Stimulated activated naive CD4-positive, alpha-beta T cell treated with Interleukin-2 at 50 U/mL for 16 hours (primary cell): ENCODE results near the gene RNASE1.

Source experiments
- DNase-seq: peaks from one replicate; lab custom pipeline; 2025; lab: John Stamatoyannopoulos, UW

RNASE1 gene

DNA sequence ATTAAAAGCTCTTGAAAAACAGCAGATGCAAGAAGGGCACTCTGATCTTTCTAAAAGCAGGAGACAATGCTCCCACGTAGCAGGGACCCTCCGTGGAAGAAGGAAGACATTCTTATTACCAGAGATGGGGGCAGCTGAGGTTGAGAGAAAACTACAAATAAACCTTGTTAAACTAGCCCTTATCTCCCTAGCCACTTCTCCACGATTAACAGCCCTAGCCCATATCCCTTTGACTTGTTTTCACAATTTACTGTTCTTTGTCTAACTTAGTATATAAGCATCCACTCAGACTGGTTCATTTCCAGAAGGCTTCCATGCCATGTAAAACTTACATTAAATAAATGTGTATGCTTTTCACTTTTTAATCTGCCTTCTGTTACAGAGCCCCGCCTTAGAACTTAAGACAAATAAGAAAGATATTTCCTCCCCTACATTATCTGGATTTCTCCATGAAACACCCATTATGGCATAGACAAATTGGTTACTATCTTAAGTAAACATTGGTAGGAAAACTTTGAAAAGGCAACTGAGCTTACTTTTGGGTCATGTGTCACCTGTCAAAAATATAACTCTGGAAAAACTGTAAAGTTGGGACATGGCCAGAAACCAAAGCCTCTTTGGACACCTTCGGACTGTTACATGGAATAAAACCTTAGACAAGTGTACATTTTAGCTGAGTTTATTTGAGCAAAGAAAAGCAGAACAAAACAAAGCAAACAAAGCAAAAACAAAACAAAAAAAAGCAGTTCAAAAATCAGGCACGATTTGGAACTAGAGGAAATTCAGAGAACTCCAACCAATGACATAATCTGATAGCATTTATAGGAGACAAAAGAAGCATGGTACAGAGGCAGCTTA is 4.9 kb upstream of the RNASE1 start:
- no peak for DNase-seq

DNA sequence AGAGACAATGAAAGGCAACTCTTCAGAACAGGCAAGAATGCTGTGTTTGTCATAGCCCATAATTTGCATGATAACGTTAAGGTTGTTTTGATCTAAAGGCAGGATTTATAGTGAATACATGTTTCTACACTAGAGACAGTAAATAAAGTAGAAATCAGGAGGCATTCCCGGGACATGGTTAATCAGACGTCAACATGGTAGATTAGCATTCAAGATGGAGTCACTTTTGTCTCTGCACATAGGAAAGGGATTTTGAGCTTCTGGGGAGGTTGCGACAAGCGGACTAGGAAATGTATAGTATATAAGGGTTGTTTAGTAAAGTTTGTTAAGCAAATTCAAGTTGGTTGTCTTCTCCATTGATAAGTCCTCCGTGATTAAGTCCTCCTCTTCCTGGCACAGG is 2.8 kb upstream of the RNASE1 start:
- DNase-seq, result no peak

DNA sequence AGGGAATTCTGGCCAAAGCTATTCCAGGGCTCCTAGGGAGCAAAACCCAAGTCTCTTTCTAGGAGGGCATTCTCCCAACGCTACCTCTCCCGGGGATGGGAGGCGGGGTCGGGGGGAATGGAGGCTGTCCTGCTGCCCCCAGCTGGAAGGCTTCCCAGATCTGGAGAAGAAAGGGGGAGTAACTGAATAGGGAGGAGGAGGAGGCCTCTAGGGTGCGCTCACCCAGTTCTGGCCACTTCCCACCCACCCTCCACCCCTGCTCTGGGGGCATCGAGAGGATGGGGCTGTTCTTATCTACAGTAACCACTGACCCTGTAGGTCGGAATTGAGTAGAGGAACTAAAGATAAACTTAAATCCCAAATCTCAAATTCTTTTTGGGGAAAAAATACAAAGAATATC is 579 bp upstream of the RNASE1 start:
- DNase-seq, result no peak

- no peak for DNase-seq
Observed at GRCh38 chr14:20801726-20802125, 918 bp downstream of the RNASE1 start.

- DNase-seq, result no peak
Observed at GRCh38 chr14:20799892-20800544, 2.6 kb downstream of the RNASE1 start.

GRCh38 chr14:20799456-20799891 is 3.2 kb downstream of the RNASE1 start:
- DNase-seq, result no peak

DNA sequence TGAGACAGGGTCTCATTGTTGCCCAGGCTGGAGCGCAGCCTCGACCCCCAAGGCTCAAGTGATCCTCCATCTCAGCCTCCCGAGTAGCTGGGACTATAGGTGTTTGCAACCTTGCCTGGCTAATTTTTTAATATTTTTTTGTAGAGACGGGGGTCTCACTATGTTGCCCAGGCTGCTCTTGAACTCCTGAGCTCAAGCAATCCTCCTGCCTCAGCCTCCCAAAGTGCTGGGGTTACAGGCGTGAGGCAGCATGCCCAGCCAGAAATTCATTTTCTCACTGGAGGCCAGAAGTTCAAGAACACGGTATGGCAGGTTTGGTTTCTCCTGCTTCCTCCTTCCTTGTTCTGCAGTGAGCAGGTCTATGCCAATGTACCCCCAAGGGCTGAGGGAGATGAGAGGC is 3.7 kb downstream of the RNASE1 start:
- no peak for DNase-seq

- no peak for DNase-seq
Observed at GRCh38 chr14:20798318-20798717, 4.3 kb downstream of the RNASE1 start.

GRCh38 chr14:20797164-20797563 is 5.5 kb downstream of the RNASE1 start:
- DNase-seq, result no peak

DNA sequence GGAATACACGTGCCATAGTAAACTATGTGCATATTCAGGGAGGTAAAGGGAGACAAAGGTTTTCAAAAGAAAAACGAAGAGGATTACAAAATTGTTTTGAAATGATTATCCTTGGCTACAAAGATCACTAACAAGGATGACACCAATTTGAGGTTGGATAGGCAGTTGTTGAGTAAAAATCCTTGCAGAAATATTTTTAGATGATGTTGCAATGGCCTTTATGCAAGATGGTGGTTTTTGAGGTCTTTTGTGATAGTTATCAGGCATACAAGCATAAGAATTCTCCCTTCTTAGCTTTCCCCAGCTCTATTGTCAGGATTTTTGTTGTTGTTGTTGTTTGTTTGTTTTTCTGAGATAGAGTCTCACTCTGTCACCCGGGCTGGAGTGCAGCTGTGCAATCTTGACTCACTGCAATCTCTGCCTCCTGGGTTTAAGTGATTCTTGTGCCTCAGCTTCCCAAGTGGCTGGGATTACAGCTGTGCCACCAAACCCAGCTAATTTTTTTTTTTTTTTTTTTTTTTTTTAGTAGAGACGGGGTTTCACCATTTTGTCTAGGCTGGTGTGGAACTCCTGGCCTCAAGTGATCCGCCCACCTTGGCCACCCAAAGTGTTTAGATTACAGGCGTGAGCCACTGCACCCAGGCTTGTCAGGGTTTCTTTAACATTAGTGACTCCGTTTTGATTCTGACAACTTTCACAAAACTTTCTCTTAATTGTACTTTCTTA is 7.8 kb downstream of the RNASE1 start:
- no peak for DNase-seq

- DNase-seq, result no peak
Observed at GRCh38 chr14:20792556-20792955, 10.1 kb downstream of the RNASE1 start.

GRCh38 chr14:20791597-20791996 is 11.0 kb downstream of the RNASE1 start:
- no peak for DNase-seq

DNA sequence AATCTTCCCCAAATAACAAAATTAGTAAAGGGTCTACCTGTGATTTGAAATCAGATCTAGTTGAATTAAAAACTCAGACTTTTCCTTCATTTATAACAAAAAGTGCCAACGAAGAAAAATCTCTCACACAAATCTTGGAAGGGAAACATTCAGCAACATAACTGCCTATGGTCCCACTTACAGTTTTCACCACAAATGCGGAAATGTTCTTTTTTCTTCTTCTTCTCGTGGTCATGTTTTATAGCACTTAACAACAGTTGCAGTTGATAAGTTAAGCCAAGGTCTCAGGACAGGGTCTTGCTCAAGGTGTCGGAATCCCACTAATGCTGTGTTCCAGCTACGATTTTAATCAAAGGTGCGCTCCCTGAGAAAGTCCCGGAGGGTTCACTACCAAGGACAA is 11.5 kb downstream of the RNASE1 start:
- no peak for DNase-seq

DNA sequence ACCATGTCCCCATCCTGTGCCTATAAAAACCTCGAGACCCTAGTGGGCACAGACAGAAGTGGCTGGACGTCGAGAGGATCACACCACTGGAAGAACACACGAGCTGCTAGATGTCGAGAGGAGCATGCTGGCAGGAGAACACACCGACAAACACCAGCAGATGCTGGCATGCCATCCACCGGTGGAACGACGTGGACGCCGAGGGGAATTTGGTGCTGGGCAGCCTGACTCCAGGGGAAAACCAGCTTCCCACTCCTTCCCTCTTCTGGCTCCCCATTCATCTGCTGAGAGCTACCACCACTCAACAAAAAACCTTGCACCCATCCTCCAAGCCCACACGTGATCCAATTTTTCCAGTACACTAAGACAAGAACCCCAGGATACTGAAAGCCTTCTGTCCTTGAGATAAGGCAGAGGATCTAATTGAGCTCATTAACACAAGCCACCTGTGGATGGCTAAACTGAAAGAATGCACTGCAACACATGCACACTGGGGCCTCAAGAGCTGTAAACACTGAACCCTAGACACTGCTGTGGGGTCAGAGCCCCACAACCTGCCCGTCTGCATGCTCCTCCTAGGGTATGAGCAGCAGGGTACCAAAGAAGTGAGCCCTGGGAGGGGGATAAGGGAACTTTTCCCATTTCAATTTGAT is 12.1 kb downstream of the RNASE1 start:
- peak; percentile 9 for DNase-seq

- no peak for DNase-seq
Observed at GRCh38 chr14:20789230-20789813, 13.3 kb downstream of the RNASE1 start.

GRCh38 chr14:20787025-20787424 is 15.6 kb downstream of the RNASE1 start:
- no peak for DNase-seq

DNA sequence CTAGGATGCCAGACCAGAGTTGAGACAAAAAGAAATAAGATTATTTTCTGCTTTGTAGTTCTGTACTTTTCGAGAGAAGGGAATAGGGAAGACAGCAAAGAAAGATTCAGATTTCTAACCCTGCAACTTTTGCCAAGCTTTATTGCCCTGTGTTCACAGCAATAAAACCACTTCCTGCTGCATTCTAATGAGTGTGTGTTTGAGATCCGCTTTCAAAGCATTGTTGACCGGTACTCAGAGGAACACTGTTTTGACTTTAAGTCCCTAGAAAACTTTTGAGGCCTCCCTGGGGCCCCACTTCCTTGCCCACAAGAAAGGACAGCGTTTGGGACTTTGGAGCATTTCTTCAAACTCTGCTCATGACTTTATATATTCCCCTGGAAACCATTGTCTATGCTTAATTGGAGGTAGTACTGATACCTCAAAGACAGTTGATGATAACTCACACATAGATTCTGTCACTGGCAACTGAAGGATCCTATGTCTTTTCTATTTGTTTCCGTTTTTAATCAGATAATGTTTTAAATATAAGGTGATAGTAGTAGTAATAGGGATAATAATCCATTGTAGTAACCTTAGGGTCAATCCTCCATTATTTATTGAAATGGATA is 20.3 kb downstream of the RNASE1 start:
- no peak for DNase-seq

GRCh38 chr14:20781803-20782202 is 20.8 kb downstream of the RNASE1 start:
- no peak for DNase-seq

DNA sequence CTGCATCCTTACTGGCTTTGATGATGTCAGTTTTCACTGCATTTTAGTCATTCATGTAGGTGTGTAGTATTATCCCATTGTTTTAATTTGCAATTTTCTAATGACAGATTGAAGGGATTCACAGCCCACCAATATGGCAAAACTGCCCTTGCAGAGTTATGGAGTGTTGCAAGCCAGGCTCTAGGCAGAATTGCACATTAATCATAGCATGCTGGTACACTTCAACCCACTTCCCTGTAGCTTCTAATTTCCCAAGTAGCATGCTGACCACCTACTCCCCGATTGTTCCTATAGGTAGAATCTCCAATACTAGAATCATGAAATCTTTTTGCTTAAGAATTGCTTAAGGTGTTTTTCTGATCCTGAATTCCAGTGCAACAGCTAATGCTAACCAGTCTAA is 26.7 kb downstream of the RNASE1 start:
- no peak for DNase-seq

DNA sequence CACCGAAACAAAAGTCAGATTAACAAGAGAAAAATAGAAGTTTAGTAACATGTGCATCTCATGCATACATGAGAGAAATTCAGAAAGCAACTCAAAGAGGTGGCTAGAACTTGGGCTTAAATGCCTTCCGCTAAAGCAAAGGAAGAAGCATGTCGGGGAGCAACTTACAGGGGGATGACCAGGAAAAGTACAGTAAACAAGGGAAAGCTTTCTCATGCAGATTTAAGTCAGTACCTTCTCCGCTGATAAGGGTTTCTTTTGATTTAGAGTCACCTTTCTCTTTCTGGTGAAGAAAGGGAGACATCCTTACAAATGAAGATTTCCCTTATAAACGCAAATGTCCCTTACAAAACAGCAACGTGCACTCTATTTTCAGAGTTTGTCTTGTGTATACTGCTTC is 27.6 kb downstream of the RNASE1 start:
- DNase-seq, result no peak

GRCh38 chr14:20774258-20774824 is 28.3 kb downstream of the RNASE1 start:
- DNase-seq, result no peak
